Measurements from ENCODE around the gene NUTF2.

DNA sequence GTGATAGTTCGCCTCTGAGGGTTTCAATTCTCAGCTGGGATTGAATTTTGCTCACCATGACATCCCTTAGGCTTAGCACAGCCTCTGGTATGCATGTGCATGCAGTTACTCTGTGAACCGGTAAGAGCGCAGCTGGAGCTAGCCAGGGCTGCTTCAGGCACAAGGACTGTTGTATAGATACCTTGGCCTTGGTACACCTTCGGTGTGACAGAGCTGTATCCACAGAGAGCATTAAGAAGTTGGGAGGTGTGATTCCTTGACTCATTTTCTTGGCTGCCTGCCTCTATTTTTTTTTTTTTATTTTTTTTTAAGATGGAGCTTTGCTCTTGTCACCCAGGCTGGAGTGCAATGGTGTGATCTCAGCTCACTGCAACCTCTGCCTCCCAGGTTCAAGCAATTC lies 2.2 kb upstream of the NUTF2 start:
- TF ChIP-seq, protein P1, sequence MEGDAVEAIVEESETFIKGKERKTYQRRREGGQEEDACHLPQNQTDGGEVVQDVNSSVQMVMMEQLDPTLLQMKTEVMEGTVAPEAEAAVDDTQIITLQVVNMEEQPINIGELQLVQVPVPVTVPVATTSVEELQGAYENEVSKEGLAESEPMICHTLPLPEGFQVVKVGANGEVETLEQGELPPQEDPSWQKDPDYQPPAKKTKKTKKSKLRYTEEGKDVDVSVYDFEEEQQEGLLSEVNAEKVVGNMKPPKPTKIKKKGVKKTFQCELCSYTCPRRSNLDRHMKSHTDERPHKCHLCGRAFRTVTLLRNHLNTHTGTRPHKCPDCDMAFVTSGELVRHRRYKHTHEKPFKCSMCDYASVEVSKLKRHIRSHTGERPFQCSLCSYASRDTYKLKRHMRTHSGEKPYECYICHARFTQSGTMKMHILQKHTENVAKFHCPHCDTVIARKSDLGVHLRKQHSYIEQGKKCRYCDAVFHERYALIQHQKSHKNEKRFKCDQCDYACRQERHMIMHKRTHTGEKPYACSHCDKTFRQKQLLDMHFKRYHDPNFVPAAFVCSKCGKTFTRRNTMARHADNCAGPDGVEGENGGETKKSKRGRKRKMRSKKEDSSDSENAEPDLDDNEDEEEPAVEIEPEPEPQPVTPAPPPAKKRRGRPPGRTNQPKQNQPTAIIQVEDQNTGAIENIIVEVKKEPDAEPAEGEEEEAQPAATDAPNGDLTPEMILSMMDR (IDR thresholded peaks at IDR 0.05), result no peak
- no peak for TF ChIP-seq NR2C2 (CRISPR knock-in tag; IDR thresholded peaks at IDR 0.05)
- TF ChIP-seq, protein P2, sequence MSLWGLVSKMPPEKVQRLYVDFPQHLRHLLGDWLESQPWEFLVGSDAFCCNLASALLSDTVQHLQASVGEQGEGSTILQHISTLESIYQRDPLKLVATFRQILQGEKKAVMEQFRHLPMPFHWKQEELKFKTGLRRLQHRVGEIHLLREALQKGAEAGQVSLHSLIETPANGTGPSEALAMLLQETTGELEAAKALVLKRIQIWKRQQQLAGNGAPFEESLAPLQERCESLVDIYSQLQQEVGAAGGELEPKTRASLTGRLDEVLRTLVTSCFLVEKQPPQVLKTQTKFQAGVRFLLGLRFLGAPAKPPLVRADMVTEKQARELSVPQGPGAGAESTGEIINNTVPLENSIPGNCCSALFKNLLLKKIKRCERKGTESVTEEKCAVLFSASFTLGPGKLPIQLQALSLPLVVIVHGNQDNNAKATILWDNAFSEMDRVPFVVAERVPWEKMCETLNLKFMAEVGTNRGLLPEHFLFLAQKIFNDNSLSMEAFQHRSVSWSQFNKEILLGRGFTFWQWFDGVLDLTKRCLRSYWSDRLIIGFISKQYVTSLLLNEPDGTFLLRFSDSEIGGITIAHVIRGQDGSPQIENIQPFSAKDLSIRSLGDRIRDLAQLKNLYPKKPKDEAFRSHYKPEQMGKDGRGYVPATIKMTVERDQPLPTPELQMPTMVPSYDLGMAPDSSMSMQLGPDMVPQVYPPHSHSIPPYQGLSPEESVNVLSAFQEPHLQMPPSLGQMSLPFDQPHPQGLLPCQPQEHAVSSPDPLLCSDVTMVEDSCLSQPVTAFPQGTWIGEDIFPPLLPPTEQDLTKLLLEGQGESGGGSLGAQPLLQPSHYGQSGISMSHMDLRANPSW (CRISPR knock-in tag; conservative IDR thresholded peaks at IDR 0.05; ENCODE audit: low read depth), result no peak

Data from WTC11 (cell line).